NCI-H2107 (cell line): ENCODE measurements around the gene FAM25G.

Experiments
- DNase-seq: peaks from one replicate; lab custom pipeline; 2025; lab: John Stamatoyannopoulos, UW

The FAM25G gene

GRCh38 chr10:47449102-47449978 is 42.2 kb downstream of the FAM25G start:
- DNase-seq, result no peak

DNA sequence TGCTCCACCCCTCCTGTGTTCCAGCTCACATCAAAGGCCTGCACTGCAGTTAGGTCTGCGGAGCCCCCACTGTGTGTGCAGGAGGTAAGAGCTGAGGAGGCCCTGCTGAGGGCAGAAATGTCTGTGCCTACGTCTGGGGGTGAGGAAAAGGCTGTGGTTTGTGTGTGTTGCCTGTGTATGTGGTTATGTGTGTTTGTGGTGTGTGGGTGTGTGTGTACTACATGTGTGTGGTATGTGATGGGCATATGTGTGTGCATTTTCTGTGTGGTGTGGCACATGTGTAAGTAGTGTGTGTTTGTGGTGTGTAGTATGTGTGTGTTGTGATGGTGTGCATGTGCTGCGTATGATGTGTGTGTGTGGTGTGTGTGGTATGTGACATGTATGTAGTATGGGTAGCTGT is 43.8 kb downstream of the FAM25G start:
- DNase-seq, result no peak

- DNase-seq, result no peak
Measured at GRCh38 chr10:47447209-47447608, 44.3 kb downstream of the FAM25G start.

DNA sequence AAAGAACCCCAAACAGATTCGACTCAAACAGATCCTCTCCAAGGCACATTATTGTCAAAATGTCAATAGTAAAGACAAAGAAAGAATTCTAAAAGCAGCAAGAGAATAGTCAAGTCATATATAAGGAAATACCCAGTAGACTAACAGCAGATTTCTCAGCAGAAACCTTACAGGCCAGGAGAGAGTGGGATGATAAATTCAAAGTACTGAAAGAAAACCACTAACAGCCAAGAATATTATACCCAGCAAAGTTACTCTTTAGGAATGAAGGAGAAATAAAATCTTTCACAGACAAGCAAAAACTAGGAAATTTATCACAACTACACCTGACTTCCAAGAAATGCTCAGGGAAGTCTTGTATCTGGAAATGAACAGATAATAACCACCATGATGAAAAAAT is 45.8 kb downstream of the FAM25G start:
- DNase-seq, result no peak

DNA sequence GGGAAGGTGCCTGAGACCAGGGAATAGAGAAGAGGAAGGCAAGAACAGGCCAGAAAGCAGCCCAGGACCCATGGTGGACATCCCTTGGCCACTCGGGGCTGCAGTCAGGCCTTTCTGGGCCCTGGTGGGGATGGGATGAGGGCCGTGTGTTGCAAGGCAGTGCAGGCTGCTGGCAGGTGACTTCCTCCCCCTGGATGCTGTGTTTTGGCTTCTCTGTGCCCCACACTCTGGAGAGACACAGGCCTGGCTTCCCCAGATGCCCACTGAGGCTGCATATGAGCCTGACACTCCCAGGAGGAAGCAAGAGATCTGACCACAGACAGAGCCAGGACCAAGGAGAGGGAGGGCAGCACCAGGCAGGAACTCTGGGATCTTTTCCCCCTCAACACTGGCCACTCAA is 47.5 kb downstream of the FAM25G start:
- no peak for DNase-seq

DNA sequence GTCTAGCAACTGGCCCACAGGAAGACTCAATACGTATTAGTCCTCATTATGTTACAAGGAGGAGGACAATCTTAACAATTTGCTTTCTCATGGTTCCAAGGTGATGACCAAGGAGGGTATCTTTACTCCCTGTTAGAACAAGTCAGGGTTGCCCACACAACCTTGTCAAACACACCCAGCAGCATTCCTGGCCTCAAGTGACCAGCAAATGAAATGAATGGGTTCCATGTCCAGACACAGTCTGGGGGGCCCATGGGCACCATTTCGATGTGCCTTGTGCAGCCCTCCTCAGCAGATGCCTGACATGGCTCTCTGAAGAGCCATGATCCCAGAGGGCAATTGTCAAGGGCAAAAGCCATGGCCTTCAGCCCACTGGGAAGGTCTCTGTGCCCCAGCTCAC is 48.4 kb downstream of the FAM25G start:
- DNase-seq, result no peak

DNA sequence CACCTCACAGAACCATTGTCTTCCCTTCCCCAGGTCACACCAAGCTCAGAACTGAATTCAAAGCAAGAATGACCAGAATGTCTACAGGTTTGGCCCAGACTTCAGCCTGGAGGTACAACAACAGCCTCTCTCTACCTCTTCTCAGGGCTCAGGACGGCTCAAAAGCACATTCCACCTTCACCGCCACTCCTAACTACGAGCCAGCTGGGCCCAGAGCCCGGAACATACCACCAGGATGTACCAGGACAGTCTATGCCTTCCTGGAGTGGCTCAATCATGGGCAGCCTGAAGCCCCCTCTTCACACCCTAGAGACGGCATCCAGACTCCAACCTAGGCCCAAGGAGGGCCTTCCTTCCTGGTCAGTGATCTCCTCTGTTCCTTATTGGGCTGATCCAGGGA is 49.1 kb downstream of the FAM25G start:
- DNase-seq, result no peak

DNA sequence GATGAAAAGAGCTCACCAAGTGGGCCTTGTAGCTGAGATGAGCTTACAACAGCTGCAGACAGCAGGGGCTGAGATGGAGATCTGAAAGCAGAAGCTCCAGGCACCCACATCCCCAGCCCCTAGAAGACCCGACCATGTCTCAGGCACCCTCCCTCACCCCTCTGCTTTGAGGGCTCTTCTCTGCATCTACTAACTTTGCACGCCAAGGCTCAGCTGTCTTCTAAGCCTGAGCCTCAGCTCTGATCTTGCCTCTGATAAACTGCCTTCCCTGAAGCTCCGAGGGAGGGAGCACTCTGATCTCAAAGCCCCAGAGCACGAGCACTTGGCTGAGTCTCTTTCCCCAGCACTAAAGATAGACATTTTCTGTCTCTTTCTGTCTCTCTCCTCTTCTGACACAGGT is 49.6 kb downstream of the FAM25G start:
- DNase-seq, result no peak

DNA sequence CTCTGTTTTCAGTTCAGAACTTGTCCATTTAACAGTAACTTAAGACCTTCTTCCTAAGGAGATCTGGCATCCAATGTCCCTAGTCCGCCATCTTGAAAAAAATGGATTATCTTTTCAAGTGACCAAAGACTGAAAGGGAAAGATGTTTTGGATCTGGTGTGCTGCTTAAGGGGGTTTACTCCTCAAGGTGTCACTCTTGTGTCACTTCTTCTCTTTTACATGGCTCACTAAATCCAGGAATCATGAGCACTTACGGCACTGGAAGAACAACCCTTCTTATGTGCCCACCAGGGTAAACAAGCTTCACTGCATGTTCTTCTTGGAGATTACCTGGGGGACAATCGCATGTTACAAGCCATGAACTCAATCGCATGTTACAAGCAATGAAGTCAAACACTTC is 51.3 kb downstream of the FAM25G start:
- no peak for DNase-seq

GRCh38 chr10:47438857-47439474 is 52.5 kb downstream of the FAM25G start:
- DNase-seq, result no peak
